Liver (tissue), 9 donors: ENCODE data around the gene PRSS22. TPM values are rescaled to one million over a fixed set of nuclear protein-coding genes. Genes with fewer than 3 reads are reported as not detected.

Experiments
- DNase-seq: peaks from one replicate; pipeline ENCODE4 v3.0.0-alpha.2; 2017; ENCODE audit warnings: low spot score
- H3K27ac ChIP-seq, 2 donors: one replicate each; pipeline ENCODE4 v1.7.0; 2013; ENCODE audit warnings: inconsistent platforms in 2 of 2, low read length in 2 of 2, control low read depth in 1 of 2, low read depth in 1 of 2, mild to moderate bottlenecking in 1 of 2
- H3K27me3 ChIP-seq, 4 donors: one replicate each; pipeline versions ENCODE4 v1.6.1 to v1.7.0; 2013; ENCODE audit warnings: low read length in 3 of 4, inconsistent platforms in 1 of 4, mild to moderate bottlenecking in 1 of 4, moderate library complexity in 1 of 4; ENCODE audit not compliant: control insufficient read depth in 4 of 4, insufficient read depth in 4 of 4
- H3K36me3 ChIP-seq, 4 donors: one replicate each; pipeline versions ENCODE4 v1.6.1 to v1.7.0; 2013; ENCODE audit warnings: low read length in 3 of 4, mild to moderate bottlenecking in 3 of 4, low read depth in 1 of 4, moderate library complexity in 1 of 4; ENCODE audit not compliant: control insufficient read depth in 4 of 4, insufficient read depth in 3 of 4
- H3K4me1 ChIP-seq, 4 donors: one replicate each; pipeline versions ENCODE4 v1.6.1 to v1.7.0; 2013; ENCODE audit warnings: low read length in 3 of 4, mild to moderate bottlenecking in 3 of 4, moderate library complexity in 1 of 4; ENCODE audit not compliant: control insufficient read depth in 4 of 4, insufficient read depth in 4 of 4
- H3K4me3 ChIP-seq, 3 donors: one replicate each; pipeline versions ENCODE4 v1.6.1 to v1.7.0; 2013; ENCODE audit warnings: low read length in 3 of 3, control low read depth in 1 of 3, low read depth in 1 of 3, mild to moderate bottlenecking in 1 of 3
- H3K9ac ChIP-seq, 2 donors: one replicate each; pipeline ENCODE4 v1.7.0; 2013; ENCODE audit warnings: low read length in 2 of 2, mild to moderate bottlenecking in 2 of 2, moderate library complexity in 2 of 2, control low read depth in 1 of 2, low read depth in 1 of 2
- H3K9me3 ChIP-seq, 4 donors: one replicate each; pipeline versions ENCODE4 v1.6.1 to v1.7.0; 2013; ENCODE audit warnings: low read length in 3 of 4; ENCODE audit not compliant: control insufficient read depth in 4 of 4
- FOXA1 ChIP-seq: IDR thresholded peaks from 2 replicates; pipeline ENCODE4 v1.6.1; 2016; ENCODE audit warnings: antibody characterized with exemption
- GABPA ChIP-seq, 2 donors: IDR thresholded peaks in 1 of 2; conservative IDR thresholded peaks in 1 of 2; 2 replicates each; pipeline ENCODE4 v1.6.1; 2016; ENCODE audit warnings: antibody characterized with exemption in 2 of 2, mild to moderate bottlenecking in 1 of 2, moderate library complexity in 1 of 2
- JUND ChIP-seq, 2 donors: IDR thresholded peaks; 2 replicates each; pipeline ENCODE4 v1.6.1; 2016; ENCODE audit warnings: antibody characterized with exemption in 2 of 2
- RAD21 ChIP-seq, 2 donors: IDR thresholded peaks; 2 replicates each; pipeline ENCODE4 v1.6.1; 2016; ENCODE audit warnings: antibody characterized with exemption in 2 of 2, mild to moderate bottlenecking in 2 of 2
- RXRA ChIP-seq, 2 donors: IDR thresholded peaks; 2 replicates each; pipeline ENCODE4 v1.6.1; 2017 to 2018; ENCODE audit warnings: antibody characterized with exemption in 2 of 2, mild to moderate bottlenecking in 1 of 2
- WGBS: extraction: QIAGEN DNeasy Blood & Tissue Kit; methylation state at CpG from one replicate; pipeline ENCODE4 v1.1.7; 2013; 5-methylcytosine and 5-hydroxymethylcytosine counted together
- polyA plus RNA-seq, 2 donors: library from polyadenylated mRNA; stranded (reverse) in 1 of 2; unstranded in 1 of 2; fragments of 200-250 nt in 1 of 2; fragments of >200 nt in 1 of 2; fragmentation: Nextera tagmentation in 1 of 2; extraction: Ambion mirVana in 1 of 2; gene quantifications; one replicate each; pipeline versions ENCODE4 v1.2.1 to v1.2.3, GENCODE V29; 2013 to 2015
- total RNA-seq, 2 donors: library from RNA; depleted of rRNA; stranded (reverse); fragments of >200 nt; gene quantifications; one replicate each; pipeline ENCODE4 v1.2.3, GENCODE V29; 2014
- TF ChIP-seq, protein P1 (sequence below): fragments of 150-350 bp; IDR thresholded peaks from 2 replicates; pipeline ENCODE4 v1.5.1; 2017; ENCODE audit warnings: improper control_type of control experiment, low read depth, low read length; ENCODE audit not compliant: missing input control
- TF ChIP-seq, protein P2 (sequence below): IDR thresholded peaks from 2 replicates; pipeline ENCODE4 v1.6.1; 2016; ENCODE audit warnings: antibody characterized with exemption, mild to moderate bottlenecking
- TF ChIP-seq, protein P3 (sequence below): IDR thresholded peaks from 2 replicates; pipeline ENCODE4 v1.6.1; 2016; ENCODE audit warnings: antibody characterized with exemption
- TF ChIP-seq, protein P4 (sequence below): IDR thresholded peaks from 2 replicates; pipeline ENCODE4 v1.6.1; 2016; ENCODE audit warnings: antibody characterized with exemption
- donor health status: healthy.
- donor health status: healthy.
- donor health status: healthy.
- donor health status: healthy.
- donor health status: healthy.

PRSS22 gene
- total and polyA plus RNA-seq, 4 donors, result 0.23 to 1.1 (median 0.32) TPM; not detected in 1

DNA sequence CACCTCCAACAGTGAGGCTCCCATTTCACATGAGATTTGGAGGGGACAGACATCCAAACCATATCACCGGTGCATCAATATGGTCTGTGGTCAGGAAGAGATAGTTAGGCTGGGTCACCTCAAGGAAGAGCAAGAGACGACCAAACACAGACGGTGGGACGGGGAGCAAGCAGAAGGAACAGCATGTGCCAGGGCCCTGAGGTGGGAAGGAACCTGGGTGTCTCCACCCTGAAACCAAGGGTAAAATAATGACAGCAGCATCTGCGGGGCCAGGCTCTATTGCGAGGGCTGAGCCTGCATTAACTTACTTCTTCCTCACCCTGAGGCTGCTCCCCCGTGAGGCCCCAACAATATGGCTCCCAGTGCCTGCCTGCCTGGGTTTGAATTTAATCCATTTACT is 49.8 kb downstream of the PRSS22 start:
- Histone ChIP-seq H3K27ac (no peak overlapping the region), H3K9ac (no peak overlapping the region), H3K36me3 (no peaks in the 10 kb centered on the region), H3K4me3 (no peak overlapping the region), H3K9me3 (peaks cover 0 to 10% (median 5%) of the 10 kb centered on the region in 4 donors), H3K4me1 (no peaks in the 10 kb centered on the region), H3K27me3 (peaks cover 0 to 4% (median 0%) of the 10 kb centered on the region in 4 donors)
- DNase-seq, result no peak
- WGBS, result 86% methylated on average over 7 of the region's 7 CpGs
- TF ChIP-seq, protein P1, sequence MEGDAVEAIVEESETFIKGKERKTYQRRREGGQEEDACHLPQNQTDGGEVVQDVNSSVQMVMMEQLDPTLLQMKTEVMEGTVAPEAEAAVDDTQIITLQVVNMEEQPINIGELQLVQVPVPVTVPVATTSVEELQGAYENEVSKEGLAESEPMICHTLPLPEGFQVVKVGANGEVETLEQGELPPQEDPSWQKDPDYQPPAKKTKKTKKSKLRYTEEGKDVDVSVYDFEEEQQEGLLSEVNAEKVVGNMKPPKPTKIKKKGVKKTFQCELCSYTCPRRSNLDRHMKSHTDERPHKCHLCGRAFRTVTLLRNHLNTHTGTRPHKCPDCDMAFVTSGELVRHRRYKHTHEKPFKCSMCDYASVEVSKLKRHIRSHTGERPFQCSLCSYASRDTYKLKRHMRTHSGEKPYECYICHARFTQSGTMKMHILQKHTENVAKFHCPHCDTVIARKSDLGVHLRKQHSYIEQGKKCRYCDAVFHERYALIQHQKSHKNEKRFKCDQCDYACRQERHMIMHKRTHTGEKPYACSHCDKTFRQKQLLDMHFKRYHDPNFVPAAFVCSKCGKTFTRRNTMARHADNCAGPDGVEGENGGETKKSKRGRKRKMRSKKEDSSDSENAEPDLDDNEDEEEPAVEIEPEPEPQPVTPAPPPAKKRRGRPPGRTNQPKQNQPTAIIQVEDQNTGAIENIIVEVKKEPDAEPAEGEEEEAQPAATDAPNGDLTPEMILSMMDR, result no peak
- TF ChIP-seq RAD21 (IDR thresholded peaks at IDR 0.05) (no peak), FOXA1 (no peak), GABPA (IDR thresholded peaks at IDR 0.05 in 1 of 2, conservative IDR thresholded peaks at IDR 0.05 in 1 of 2) (no peak)
- TF ChIP-seq, protein P2, sequence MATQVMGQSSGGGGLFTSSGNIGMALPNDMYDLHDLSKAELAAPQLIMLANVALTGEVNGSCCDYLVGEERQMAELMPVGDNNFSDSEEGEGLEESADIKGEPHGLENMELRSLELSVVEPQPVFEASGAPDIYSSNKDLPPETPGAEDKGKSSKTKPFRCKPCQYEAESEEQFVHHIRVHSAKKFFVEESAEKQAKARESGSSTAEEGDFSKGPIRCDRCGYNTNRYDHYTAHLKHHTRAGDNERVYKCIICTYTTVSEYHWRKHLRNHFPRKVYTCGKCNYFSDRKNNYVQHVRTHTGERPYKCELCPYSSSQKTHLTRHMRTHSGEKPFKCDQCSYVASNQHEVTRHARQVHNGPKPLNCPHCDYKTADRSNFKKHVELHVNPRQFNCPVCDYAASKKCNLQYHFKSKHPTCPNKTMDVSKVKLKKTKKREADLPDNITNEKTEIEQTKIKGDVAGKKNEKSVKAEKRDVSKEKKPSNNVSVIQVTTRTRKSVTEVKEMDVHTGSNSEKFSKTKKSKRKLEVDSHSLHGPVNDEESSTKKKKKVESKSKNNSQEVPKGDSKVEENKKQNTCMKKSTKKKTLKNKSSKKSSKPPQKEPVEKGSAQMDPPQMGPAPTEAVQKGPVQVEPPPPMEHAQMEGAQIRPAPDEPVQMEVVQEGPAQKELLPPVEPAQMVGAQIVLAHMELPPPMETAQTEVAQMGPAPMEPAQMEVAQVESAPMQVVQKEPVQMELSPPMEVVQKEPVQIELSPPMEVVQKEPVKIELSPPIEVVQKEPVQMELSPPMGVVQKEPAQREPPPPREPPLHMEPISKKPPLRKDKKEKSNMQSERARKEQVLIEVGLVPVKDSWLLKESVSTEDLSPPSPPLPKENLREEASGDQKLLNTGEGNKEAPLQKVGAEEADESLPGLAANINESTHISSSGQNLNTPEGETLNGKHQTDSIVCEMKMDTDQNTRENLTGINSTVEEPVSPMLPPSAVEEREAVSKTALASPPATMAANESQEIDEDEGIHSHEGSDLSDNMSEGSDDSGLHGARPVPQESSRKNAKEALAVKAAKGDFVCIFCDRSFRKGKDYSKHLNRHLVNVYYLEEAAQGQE, result no peak

DNA sequence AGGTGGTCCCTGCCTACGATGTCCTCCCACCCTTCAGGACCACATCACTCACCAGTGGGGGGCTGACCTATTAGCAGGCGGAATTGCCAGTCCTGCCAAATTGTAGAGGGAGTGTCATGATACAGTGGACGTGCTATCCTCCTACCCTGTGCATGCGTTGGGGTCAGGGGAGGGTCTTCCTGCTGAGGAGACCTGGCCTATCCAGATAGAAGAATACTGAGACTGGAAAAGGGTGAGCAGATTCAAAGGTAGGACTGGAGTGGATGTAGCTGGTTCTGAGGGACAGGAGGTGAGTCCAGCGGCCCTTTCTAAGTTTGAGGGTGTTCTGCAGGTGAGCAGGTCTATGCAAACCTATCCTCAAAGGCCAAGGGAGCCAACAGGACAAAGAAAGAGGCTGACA is 51.7 kb downstream of the PRSS22 start:
- no peak overlapping the region for H3K4me3 ChIP-seq
- TF ChIP-seq, protein P3, sequence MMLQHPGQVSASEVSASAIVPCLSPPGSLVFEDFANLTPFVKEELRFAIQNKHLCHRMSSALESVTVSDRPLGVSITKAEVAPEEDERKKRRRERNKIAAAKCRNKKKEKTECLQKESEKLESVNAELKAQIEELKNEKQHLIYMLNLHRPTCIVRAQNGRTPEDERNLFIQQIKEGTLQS, result no peak
- TF ChIP-seq, protein P4, sequence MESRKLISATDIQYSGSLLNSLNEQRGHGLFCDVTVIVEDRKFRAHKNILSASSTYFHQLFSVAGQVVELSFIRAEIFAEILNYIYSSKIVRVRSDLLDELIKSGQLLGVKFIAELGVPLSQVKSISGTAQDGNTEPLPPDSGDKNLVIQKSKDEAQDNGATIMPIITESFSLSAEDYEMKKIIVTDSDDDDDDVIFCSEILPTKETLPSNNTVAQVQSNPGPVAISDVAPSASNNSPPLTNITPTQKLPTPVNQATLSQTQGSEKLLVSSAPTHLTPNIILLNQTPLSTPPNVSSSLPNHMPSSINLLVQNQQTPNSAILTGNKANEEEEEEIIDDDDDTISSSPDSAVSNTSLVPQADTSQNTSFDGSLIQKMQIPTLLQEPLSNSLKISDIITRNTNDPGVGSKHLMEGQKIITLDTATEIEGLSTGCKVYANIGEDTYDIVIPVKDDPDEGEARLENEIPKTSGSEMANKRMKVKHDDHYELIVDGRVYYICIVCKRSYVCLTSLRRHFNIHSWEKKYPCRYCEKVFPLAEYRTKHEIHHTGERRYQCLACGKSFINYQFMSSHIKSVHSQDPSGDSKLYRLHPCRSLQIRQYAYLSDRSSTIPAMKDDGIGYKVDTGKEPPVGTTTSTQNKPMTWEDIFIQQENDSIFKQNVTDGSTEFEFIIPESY, result no peak
- TF ChIP-seq, protein P1, result no peak
- TF ChIP-seq, protein P2, result no peak
- no peak for TF ChIP-seq RXRA (IDR thresholded peaks at IDR 0.05)
- TF ChIP-seq GABPA (IDR thresholded peaks at IDR 0.05 in 1 of 2, conservative IDR thresholded peaks at IDR 0.05 in 1 of 2), result no peak
- no peak for TF ChIP-seq JUND (IDR thresholded peaks at IDR 0.05)
- 77% methylated on average over 5 of the region's 5 CpGs for WGBS
- no peaks in the 10 kb centered on the region for H3K27me3 ChIP-seq
- H3K27ac ChIP-seq, result no peak overlapping the region
- DNase-seq, result no peak
- no peaks in the 10 kb centered on the region for H3K36me3 ChIP-seq
- peaks cover 0 to 10% (median 5%) of the 10 kb centered on the region in 4 donors for H3K9me3 ChIP-seq
- H3K4me1 ChIP-seq, result no peaks in the 10 kb centered on the region
- no peak overlapping the region for H3K9ac ChIP-seq
